Measurements from ENCODE around the gene SULT4A1. TPM values are rescaled to one million over a fixed set of nuclear protein-coding genes. Genes with fewer than 3 reads are reported as not detected.

The SULT4A1 gene
- total RNA-seq, 1 donor from 2014 or later = 6.6 TPM

- Mint-ChIP-seq H3K36me3 (ENCODE audit: insufficient read depth) (peaks cover 2% of the 10 kb centered on the region), H3K27me3 (no peaks in the 10 kb centered on the region), H3K9me3 (ENCODE audit: low read depth) (peaks cover 8% of the 10 kb centered on the region), H3K4me3 (ENCODE audit: low read depth) (no peak overlapping the region), H3K27ac (peak overlapping the region; percentile 38), H3K4me1 (ENCODE audit: low read depth) (no peaks in the 10 kb centered on the region)
- DNase-seq (ENCODE audit: low spot score, unreplicated experiment) = no peak
- no peak for TF ChIP-seq CTCF (IDR thresholded peaks at IDR 0.05; ENCODE audit: unreplicated experiment)
These were observed 6.9 kb downstream of the SULT4A1 start for GRCh38 chr22:43855431-43855830.

- peaks cover 2% of the 10 kb centered on the region for H3K36me3 Mint-ChIP-seq (ENCODE audit: insufficient read depth)
- peaks cover 2% of the 10 kb centered on the region for H3K27me3 Mint-ChIP-seq
- DNase-seq (ENCODE audit: low spot score, unreplicated experiment) = no peak
- no peak overlapping the region for H3K27ac Mint-ChIP-seq
- peaks cover 8% of the 10 kb centered on the region for H3K9me3 Mint-ChIP-seq (ENCODE audit: low read depth)
- TF ChIP-seq CTCF (IDR thresholded peaks at IDR 0.05; ENCODE audit: unreplicated experiment) = no peak
- H3K4me3 Mint-ChIP-seq (ENCODE audit: low read depth) = no peak overlapping the region
- H3K4me1 Mint-ChIP-seq (ENCODE audit: low read depth) = no peaks in the 10 kb centered on the region
These were observed 7.5 kb downstream of the SULT4A1 start for GRCh38 chr22:43854786-43855271.

GRCh38 chr22:43854121-43854785 lies 8.1 kb downstream of the SULT4A1 start:
- Mint-ChIP-seq H3K4me1 (ENCODE audit: low read depth) (no peaks in the 10 kb centered on the region), H3K27ac (no peak overlapping the region), H3K36me3 (ENCODE audit: insufficient read depth) (peaks cover 2% of the 10 kb centered on the region), H3K9me3 (ENCODE audit: low read depth) (peaks cover 8% of the 10 kb centered on the region), H3K27me3 (peaks cover 2% of the 10 kb centered on the region), H3K4me3 (ENCODE audit: low read depth) (no peak overlapping the region)
- DNase-seq (ENCODE audit: low spot score, unreplicated experiment) = no peak
- no peak for TF ChIP-seq CTCF (IDR thresholded peaks at IDR 0.05; ENCODE audit: unreplicated experiment)

GRCh38 chr22:43853328-43853931 lies 8.9 kb downstream of the SULT4A1 start:
- Mint-ChIP-seq H3K27ac (no peak overlapping the region), H3K9me3 (ENCODE audit: low read depth) (peaks cover 8% of the 10 kb centered on the region), H3K4me3 (ENCODE audit: low read depth) (no peak overlapping the region)

More at GRCh38 chr22:43853328-43853931, 8.9 kb downstream of the SULT4A1 start:
- peaks cover 5% of the 10 kb centered on the region for H3K4me1 Mint-ChIP-seq (ENCODE audit: low read depth)
- H3K27me3 Mint-ChIP-seq = peaks cover 2% of the 10 kb centered on the region
- no peak for DNase-seq (ENCODE audit: low spot score, unreplicated experiment)
- no peak for TF ChIP-seq CTCF (IDR thresholded peaks at IDR 0.05; ENCODE audit: unreplicated experiment)
- peaks cover 2% of the 10 kb centered on the region for H3K36me3 Mint-ChIP-seq (ENCODE audit: insufficient read depth)
